ES-I3 (cell line): ENCODE data around the gene SPANXN4.

ENCODE experiments used
- H3K36me3 ChIP-seq: 2 replicates; pipeline ENCODE4 v1.6.1; 2013; ENCODE audit warnings: mild to moderate bottlenecking, low read length, control low read depth, moderate library complexity; ENCODE audit not compliant: insufficient read depth
- H3K4me1 ChIP-seq: 2 replicates; pipeline ENCODE4 v1.6.1; 2013; ENCODE audit warnings: mild to moderate bottlenecking, control low read depth, low read length; ENCODE audit not compliant: insufficient read depth
- H3K9ac ChIP-seq: 2 replicates; pipeline ENCODE4 v1.6.1; 2013; ENCODE audit warnings: low read depth, mild to moderate bottlenecking, low read length, moderate library complexity
- H3K9me3 ChIP-seq: 2 replicates; pipeline ENCODE4 v1.6.1; 2013; ENCODE audit warnings: mild to moderate bottlenecking, low read length, moderate library complexity; ENCODE audit not compliant: control insufficient read depth, insufficient read depth

SPANXN4 gene, protein sequence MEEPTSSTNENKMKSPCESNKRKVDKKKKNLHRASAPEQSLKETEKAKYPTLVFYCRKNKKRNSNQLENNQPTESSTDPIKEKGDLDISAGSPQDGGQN

DNA sequence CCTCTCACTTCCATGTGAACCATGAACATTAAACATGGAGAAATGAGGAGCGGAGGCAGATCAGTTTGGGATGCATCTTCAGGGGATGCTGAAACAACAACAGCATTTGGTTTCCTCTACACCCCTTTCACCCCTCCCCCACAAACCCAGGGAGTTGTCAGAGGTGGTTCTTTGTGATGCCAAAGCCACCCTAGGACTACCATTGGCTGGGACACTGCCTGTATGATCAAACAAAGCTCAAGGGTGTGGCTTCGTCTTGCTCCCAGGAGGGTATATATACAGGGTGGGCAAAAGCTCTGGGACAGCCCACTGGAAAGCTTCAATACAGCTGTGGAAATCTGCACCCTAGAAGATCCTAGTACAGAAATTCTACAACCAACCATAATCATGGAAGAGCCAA, at the start of gene SPANXN4:
SPANXN4 (plus strand) TSS at position 301 of the 400 bp plus-strand sequence; CDS start at position 388, 87 bp downstream.
- Histone ChIP-seq H3K36me3 (no peaks in the 10 kb centered on the region), H3K9ac (no peak within 1 kb of the TSS), H3K9me3 (no peaks in the 10 kb centered on the region), H3K4me1 (no peaks in the 10 kb centered on the region)

GRCh38 chrX:142977128-142977914, 48.4 kb upstream of the SPANXN4 start:
- no peaks in the 10 kb centered on the region for H3K36me3 ChIP-seq
- H3K4me1 ChIP-seq, result no peaks in the 10 kb centered on the region
- H3K9me3 ChIP-seq, result no peaks in the 10 kb centered on the region
- H3K9ac ChIP-seq, result no peak overlapping the region

- H3K9ac ChIP-seq, result no peak overlapping the region
These were observed 47.5 kb upstream of the SPANXN4 start for GRCh38 chrX:142978130-142978684.

GRCh38 chrX:142982679-142983078, 43.0 kb upstream of the SPANXN4 start:
- no peaks in the 10 kb centered on the region for H3K9me3 ChIP-seq

More at GRCh38 chrX:142978130-142978684, 47.5 kb upstream of the SPANXN4 start:
- Histone ChIP-seq H3K4me1 (no peaks in the 10 kb centered on the region), H3K36me3 (no peaks in the 10 kb centered on the region), H3K9me3 (no peaks in the 10 kb centered on the region)

DNA sequence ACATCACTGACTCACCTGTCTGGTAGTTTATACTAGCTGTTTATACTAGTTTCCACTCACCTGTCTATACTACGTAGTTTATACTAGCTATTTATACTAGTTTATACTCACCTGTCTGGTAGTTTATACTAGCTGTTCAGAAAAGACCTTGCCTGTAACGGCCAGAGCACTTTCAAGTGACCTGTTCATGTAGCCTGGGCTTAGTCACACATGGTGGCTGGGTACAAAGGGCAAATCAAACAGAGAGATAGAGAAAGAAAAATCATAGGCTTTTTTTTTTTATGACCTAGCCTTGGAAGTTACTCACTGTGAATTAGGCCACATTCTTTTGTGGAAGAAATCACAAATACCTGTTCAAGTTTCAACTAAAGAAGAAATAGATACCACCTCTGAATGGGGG, 30.7 kb upstream of the SPANXN4 start:
- H3K36me3 ChIP-seq, result no peaks in the 10 kb centered on the region
- no peaks in the 10 kb centered on the region for H3K4me1 ChIP-seq
- no peaks in the 10 kb centered on the region for H3K9me3 ChIP-seq
- H3K9ac ChIP-seq, result no peak overlapping the region

More at GRCh38 chrX:142982679-142983078, 43.0 kb upstream of the SPANXN4 start:
- H3K4me1 ChIP-seq, result no peaks in the 10 kb centered on the region
- H3K36me3 ChIP-seq, result no peaks in the 10 kb centered on the region
- no peak overlapping the region for H3K9ac ChIP-seq

- Histone ChIP-seq H3K36me3 (no peaks in the 10 kb centered on the region), H3K9ac (no peak overlapping the region), H3K4me1 (no peaks in the 10 kb centered on the region), H3K9me3 (no peaks in the 10 kb centered on the region)
These were observed 27.1 kb upstream of the SPANXN4 start for GRCh38 chrX:142998447-142999198.

DNA sequence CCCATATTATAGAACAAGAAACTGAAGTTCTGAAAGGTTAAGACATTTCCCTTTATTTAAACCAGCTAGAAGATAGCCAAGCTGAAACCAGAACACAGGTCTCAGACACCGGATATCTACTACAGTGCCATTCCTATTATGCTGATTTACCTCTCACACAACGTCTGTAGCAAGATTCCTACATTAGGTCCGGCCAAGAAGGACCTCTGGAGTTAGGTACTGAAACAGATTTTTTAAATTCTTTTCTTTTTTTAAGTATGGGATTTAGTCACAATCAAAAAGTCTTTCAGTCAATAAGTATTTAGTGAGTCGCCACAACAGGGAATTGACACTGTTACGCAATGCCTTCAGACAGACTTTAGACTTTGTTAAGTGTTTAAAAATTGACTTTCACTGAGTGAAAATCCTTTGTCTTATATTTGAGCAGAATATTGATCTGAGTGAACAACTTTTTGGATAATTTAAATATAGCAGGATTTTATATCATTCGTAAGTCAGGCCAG, 26.5 kb upstream of the SPANXN4 start:
- Histone ChIP-seq H3K36me3 (no peaks in the 10 kb centered on the region), H3K4me1 (no peaks in the 10 kb centered on the region), H3K9ac (no peak overlapping the region), H3K9me3 (no peaks in the 10 kb centered on the region)

- no peaks in the 10 kb centered on the region for H3K36me3 ChIP-seq
These were observed 23.5 kb upstream of the SPANXN4 start for GRCh38 chrX:143002206-143002605.

DNA sequence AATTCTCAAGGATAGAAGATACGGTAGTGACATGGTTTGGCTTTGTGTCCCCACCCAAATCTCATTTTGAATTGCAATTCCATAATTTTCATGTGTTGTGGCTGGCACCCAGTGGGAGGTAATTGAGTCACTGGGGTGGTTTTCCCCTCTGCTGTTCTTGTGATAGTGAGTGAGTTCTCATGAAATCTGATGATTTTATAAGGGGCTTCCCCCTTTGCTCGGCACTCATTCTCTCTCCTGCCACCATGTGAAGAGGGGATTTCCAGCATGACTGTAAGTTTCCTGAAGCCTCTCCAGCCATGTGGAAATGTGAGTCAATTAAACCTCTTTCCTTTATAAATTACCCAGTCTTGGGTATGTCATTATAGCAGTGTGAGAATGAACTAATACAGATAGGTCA, 8.5 kb upstream of the SPANXN4 start:
- no peak overlapping the region for H3K9ac ChIP-seq
- H3K4me1 ChIP-seq, result no peaks in the 10 kb centered on the region
- no peaks in the 10 kb centered on the region for H3K36me3 ChIP-seq
- no peaks in the 10 kb centered on the region for H3K9me3 ChIP-seq

More at GRCh38 chrX:143002206-143002605, 23.5 kb upstream of the SPANXN4 start:
- Histone ChIP-seq H3K9me3 (no peaks in the 10 kb centered on the region), H3K9ac (no peak overlapping the region), H3K4me1 (no peaks in the 10 kb centered on the region)

- Histone ChIP-seq H3K4me1 (no peaks in the 10 kb centered on the region), H3K36me3 (no peaks in the 10 kb centered on the region), H3K9me3 (no peaks in the 10 kb centered on the region), H3K9ac (no peak overlapping the region)
These were observed 1.5 kb downstream of the SPANXN4 start for GRCh38 chrX:143027275-143027674.

DNA sequence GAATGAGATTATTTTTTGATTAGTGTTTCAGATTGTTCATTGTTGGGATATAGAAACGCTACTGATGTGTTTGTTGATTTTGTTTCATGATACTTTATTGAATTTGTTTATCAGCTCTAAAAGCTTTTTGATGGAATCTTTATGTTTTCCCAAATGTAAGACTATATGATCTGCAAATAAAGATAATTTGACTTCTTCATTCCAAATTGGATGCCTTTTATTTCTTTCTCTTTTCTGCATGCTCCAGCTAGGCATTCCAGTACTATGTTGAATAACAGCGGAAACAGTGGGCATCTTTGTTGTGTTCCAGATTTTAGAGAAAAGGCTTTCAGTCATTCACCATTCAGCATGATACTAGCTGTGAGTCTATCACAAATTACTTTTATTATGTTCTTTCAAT, 21.8 kb downstream of the SPANXN4 start:
- no peaks in the 10 kb centered on the region for H3K36me3 ChIP-seq
- no peaks in the 10 kb centered on the region for H3K4me1 ChIP-seq
- no peak overlapping the region for H3K9ac ChIP-seq
- no peaks in the 10 kb centered on the region; the same call in 1 of the 2 replicates for H3K9me3 ChIP-seq

GRCh38 chrX:143058120-143058519, 32.4 kb downstream of the SPANXN4 start:
- H3K36me3 ChIP-seq, result no peaks in the 10 kb centered on the region
- H3K9ac ChIP-seq, result no peak overlapping the region
- no peaks in the 10 kb centered on the region for H3K9me3 ChIP-seq
- no peaks in the 10 kb centered on the region for H3K4me1 ChIP-seq

DNA sequence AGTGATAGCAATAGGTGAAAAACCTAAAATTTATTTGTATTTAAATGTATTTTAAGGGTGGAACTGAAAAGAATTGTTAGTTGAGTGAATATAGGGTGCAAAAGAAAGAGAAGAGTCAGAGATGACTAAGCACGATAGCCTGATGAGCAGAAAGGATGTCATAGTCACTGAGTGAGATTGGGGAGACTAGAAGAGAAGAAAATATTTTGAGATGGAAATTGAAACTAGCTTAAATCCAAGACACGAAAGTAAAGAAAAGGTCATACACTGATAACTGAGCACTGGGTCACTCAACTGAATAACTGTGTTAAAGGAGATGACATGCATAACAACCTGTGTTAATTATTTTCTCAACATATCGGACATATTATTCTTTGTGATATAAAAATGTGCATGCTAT, 55.5 kb downstream of the SPANXN4 start:
- Histone ChIP-seq H3K9me3 (peaks cover 18% of the 10 kb centered on the region), H3K4me1 (peaks cover 6% of the 10 kb centered on the region; the same call in 1 of the 2 replicates), H3K9ac (no peak overlapping the region), H3K36me3 (no peaks in the 10 kb centered on the region)

DNA sequence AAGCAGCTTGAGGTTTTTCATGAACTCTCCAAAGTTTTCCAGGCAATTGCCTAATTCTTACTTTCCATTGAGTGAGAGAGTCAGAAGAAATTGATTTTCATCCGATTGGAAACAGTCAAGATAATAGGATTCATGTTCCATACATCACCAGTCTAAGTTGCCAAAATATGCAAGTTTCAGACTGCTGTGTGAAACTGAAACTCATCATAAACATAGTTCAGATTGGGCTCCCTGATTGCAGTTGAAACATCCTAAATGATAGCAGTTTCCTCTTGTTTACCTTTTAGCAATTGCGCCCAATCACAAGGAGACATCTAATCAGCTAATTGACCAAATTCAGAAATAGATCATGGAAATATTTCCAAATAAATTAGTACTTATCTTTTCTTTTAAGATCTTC, 56.8 kb downstream of the SPANXN4 start:
- Histone ChIP-seq H3K36me3 (no peaks in the 10 kb centered on the region), H3K4me1 (peaks cover 6% of the 10 kb centered on the region; the same call in 1 of the 2 replicates), H3K9ac (no peak overlapping the region), H3K9me3 (peaks cover 13% of the 10 kb centered on the region)
